NCI-H526 treated with DMSO at 0.1 percent for 48 hours (cell line): Measurements from ENCODE around the gene SLC35C1.
"Not testable (repeated sequence)": the region's sequence is repeated elsewhere in the genome, so short reads cannot be mapped to it uniquely, and the experiment has no call there.

Experiments used
- DNase-seq: peaks from one replicate; lab custom pipeline; 2025; lab: John Stamatoyannopoulos, UW

Gene SLC35C1

GRCh38 chr11:45811109-45811435 is 6.1 kb downstream of the SLC35C1 start:
- DNase-seq, result no peak

- DNase-seq, result no peak
These were observed 6.8 kb downstream of the SLC35C1 start for GRCh38 chr11:45811571-45812290.

DNA sequence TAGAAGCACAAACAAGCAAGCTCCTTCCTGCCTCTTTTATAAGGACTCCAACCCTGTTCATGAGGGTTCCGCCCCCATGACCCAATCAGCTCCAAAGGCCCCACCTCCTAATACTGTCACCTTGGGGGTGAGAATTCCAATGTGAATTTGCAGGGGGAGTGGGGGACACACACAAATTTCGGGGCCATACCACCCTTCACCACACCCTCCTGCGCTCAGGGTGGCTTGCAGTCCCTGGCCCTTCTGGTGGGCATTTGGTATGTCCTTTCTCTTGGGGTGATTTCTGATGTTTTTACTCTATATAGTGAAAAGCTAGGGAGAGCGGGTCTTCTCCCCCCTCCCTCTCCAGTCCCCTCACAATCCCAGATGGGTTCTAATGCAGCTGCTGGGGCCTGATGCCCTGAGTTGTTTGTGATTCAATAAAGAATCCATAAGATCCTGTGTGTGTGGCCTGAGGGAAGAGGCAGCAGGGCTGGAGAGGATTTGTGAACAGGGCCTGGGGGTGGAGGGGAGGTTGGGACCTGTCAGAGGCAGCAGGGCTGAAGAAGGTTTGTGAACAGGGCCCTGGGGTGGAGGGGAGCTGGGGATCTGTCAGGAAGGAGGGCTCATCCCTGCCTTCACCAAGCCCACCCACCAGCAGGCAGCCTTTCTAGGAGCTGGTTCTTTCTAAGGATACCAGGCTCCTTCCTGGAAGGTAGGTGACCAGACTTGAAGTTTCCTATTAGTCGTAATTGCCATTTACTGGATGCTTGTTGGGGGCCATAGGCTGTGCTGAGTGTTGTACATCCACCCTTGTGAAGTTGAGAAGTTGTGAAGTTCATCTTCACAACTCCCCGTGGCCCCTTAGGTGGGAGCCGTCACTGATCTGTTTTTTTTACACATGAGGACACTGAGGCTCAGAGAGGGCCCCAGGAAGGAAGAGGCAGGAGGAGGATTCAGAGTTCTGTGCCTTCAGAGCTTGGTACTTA is 7.9 kb downstream of the SLC35C1 start:
- no peak for DNase-seq

GRCh38 chr11:45815747-45816146 is 10.8 kb downstream of the SLC35C1 start:
- DNase-seq, result no peak

DNA sequence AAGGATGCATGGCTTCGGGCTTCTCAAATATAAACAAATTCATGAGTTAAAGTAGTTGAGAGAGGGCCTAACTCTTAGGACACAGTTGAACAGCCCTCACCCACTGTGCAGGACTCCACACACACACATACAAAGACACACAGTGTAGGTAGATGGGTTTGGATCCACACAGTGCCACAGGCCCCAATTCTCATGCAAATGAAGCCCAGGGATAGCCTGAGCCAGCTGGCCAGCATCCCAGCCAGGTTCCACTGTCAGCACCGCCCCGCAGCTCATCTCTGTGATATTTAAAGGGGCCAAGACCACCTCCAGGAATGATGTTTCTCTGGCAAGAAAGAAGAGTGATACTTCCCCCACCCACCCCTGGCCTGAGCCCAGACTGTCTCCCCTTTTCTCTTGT is 11.7 kb downstream of the SLC35C1 start:
- peak; percentile 8 for DNase-seq

DNA sequence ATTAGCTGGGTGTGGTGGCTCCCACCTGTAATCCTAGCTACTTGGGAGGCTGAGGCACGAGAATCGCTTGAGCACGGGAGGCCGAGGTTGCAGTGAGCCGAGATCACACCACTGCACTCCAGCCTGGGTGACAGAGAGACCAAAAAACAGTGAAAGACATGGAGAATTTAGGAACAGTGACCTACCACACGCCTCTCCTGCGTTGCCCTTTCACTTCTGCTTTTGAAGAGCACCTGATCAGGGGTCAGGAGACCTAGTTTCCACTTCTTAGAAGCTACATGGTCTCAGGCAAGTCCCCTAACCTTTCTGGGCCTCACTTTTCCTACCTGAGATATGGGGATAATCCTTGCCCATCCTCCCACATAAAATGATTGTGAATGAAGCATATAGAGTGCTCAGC is 12.2 kb downstream of the SLC35C1 start:
- no peak for DNase-seq

DNA sequence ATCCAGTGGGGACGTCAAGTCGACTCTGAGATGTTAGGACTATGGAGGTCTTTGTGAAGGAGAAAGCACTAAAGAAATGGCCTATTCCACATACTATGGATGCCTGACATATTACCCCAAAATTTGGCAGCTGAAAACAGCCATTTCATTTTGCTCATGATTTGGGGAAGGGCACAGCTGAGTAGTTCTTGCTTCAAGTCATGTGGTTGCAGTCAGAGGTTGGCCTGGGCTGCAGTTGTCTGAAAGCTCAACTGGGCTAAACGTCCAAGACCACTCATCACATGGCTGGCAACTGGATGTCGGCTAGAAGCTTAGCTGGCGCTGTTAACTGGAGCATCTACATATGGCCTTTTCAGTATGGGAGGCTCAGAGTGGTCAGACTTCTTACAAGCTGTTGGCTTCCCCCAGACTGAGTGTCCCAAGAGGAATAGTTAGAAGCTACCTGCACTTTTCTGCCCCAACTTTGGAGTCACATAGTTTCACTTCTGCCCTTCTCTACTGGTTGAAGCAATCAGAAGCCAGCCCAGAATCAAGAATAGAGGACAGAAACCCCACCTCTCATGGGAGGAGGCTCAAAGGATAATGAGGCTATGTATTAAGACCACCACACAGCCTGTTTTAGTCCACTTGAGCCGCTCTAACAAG is 14.1 kb downstream of the SLC35C1 start:
- DNase-seq, result no peak

- no peak for DNase-seq
These were observed 15.4 kb downstream of the SLC35C1 start for GRCh38 chr11:45820211-45820857.

DNA sequence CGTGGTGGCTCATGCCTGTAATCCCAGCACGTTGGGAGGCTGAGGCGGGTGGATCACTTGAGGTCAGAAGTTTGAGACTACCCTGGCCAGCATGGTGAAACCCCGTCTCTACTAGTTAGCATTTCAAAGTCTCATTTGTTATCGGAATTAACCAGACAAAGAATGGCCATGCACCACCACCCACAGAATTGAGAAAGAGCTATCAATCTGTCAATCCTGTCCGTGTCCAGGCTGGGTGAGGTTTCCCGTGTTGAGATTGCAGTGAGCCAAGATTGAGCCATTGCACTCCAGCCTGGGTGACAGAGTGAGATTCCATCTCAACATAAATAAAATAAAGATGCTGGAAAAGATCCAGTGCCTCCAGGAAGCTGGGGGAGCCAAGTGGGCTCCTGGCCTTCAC is 21.5 kb downstream of the SLC35C1 start:
- DNase-seq, result not testable (repeated sequence)

GRCh38 chr11:45827123-45827522 is 22.2 kb downstream of the SLC35C1 start:
- no peak for DNase-seq

DNA sequence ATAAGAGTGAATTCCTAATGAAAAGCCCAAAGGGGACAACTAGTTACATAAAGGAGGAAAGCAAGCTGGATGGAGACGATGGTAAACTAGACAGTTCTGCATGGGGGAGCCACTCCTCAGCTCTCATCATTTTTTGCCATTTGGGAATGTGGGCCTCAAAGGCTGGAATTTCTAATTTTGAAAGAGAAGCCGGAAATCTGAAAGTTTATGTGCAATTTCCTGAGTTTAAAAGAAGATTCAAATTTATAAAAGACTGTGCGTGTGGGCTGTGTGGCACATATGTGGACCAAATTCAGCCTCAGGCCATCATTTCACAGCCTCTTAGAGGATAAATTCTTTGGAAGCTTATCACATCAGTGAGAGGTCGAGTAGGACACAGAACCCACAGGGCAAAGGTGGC is 24.0 kb downstream of the SLC35C1 start:
- no peak for DNase-seq

- DNase-seq, result no peak
These were observed 25.6 kb downstream of the SLC35C1 start for GRCh38 chr11:45830596-45830995.

- DNase-seq, result no peak
These were observed 28.0 kb downstream of the SLC35C1 start for GRCh38 chr11:45832811-45833441.

- DNase-seq, result no peak
These were observed 28.8 kb downstream of the SLC35C1 start for GRCh38 chr11:45833761-45834160.

- DNase-seq, result no peak
These were observed 29.4 kb downstream of the SLC35C1 start for GRCh38 chr11:45834298-45834756.

GRCh38 chr11:45839204-45839603 is 34.3 kb downstream of the SLC35C1 start:
- no peak for DNase-seq

DNA sequence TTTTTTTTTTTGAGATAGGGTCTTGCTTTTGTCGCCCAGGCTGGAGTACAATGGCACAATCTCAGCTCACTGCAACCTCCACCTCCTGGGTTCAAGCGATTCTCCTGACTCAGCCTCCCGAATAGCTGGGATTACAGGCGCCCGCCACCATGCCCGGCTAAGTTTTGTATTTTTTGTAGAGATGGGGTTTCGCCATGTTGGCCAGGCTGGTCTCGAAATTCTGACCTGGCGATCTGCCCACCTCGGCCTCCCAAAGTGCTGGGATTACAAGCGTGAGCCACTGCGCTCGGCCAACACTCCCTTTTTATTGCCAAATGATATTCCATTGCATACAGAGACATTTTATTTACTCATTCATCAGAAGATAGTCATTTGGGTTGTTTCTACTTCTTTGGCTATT is 35.3 kb downstream of the SLC35C1 start:
- not testable (repeated sequence) for DNase-seq

DNA sequence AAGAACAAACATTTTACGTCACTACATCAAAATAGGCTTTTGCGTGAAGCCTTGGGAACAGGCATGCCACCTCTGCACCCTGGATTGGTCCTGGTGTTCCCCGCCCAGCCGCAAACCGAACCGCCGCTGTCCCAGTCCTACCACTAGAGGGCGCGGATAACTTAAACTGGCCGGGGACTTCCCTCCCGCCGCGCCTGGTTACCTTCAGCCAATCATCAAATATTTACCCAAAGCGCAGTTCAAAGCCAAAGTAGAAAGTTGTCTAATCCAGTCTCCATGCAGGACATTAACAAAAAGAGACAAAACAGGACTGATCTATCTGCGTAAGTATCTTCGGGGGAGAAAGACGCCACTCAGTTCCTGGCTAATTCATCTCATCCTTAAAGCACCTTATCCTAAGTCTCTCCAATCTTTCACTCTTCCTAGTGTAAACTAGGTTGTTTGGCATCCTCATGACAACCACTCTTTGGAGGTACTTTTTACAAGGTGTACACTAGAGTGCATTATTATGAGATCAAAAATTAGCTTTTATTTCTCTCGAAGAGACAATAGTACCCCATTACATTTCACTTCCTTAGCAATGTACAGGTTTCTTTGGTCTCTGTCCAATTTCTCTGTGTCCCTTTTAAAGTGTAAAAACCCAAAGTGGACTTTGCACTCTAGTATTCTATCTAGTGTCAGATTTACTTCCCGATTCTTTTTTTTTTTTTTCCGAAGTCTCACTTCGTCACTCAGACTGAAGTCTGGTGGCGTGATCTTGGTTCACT is 38.4 kb downstream of the SLC35C1 start:
- DNase-seq, result peak; percentile 82

DNA sequence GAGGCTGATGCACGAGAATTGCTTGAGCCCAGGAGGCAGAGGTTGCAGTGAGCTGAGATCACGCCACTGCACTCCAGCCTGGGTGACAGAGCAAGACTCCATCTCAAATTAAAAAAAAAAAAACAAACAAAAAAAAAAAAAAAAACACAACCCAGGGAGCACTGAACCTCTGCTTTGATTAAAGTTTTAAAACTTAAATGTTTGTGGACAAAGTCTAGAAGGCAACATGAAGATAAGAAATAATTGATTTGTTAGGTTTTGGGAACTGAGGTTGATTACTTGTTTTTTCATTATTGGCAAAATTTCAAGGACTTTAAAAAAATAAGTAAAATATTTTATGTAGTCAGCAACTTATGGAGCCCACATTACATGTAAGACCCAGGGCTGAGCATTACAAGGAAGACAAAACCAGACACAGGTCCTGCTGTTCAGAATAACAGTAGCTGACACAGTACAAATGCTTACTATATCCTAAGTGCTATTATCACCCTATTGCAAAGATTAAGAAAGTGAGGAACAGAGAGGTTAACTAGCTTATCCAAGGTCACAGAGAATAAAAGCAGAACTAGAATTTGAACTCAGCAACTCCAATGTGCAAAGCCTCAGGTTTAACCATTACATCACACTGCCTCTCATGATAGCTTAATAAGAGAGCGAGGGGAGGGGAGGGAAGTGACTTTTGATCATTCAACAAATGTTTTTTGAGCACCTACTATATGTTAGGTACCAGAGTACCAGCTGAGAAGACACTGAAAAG is 40.1 kb downstream of the SLC35C1 start:
- no peak for DNase-seq

DNA sequence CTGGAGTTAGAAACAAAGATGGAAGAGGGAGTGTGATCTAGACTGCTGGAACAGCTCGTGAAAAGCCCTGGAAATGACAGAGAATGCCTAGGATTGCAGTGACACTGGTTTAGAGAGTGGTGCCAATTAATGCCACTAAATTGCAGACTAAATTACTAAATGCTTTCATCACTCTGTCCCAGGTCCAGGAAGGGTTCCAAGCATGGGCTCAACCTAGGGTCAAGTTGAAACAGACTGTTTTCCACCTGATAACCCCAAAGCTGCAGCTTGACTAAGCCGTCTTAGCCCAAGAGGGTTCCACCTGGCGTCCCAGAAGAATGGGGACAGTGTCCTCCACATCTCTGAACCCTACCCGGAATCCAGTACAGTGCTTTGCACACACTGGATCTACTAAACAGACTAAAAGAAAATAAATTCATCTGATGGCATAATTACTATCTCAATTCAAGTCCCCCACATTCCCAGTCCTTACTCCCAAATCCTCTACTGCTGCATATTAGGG is 41.3 kb downstream of the SLC35C1 start:
- no peak for DNase-seq
